ENCODE measurements around the gene CTDSPL. TPM values are rescaled to one million over a fixed set of nuclear protein-coding genes. Genes with fewer than 3 reads are reported as not detected.

CTDSPL gene
- total and polyA plus RNA-seq, 2 of the 8 experiments (the other 6 are each of a cell fraction or from before 2014, with no cell fraction given): 20.3 to 42.2 TPM

DNA sequence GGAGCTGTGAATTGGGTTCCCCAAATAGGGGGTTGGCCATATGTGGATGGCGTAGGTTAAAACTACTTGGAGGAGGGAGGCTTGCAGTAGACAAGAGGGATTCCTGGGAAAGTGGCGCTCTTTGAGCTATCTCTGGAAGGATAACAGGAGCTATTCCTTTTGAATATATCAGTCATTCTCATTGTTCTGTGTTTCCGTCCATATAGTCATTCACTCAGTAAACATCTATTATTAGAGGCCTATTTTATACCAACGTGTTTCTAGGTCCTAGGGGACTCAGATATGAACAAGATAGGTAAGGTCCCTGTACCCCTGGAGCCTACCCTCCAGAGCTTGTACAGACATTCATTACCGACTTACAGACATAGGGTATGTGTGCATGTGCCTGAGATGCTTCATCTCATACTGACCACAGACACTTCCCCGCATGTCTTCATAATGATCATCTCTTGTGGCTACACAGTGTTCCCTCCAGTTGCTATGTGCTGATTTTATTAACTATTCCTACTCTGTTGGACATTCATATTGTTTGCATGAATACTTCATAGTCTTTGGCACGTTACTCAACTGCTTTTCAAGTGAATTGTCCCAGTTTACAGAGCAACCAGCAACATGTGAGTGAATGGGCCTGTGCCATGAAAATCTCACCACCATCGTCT, 73.1 kb downstream of the CTDSPL start (continued):
- TF ChIP-seq RAD21 (IDR thresholded peaks at IDR 0.05 in 1 of 2, conservative IDR thresholded peaks at IDR 0.05 in 1 of 2; ENCODE audit: low read depth in 2 of 2, low read length in 2 of 2) (no peak), MAFK (IDR thresholded peaks at IDR 0.05; ENCODE audit: low read depth, low read length) (no peak), GABPA (IDR thresholded peaks at IDR 0.05; ENCODE audit: borderline replicate concordance, insufficient read depth, low read length) (no peak)
